HCT116 (cell line): Measurements from ENCODE around the gene SMYD4. TPM values are rescaled to one million over a fixed set of nuclear protein-coding genes. Genes with fewer than 3 reads are reported as not detected.

Experiments used
- ATAC-seq: fragments of 200-7000 bp; cut with Tn5 transposase; 2 replicates; pipeline ENCODE4 v1.9.1; 2020; ENCODE audit warnings: mild to moderate bottlenecking, moderate library complexity
- BruUV-seq: library from RNA; stranded (reverse); fragments of 400-500 nt; replicated peaks from 2 replicates; lab custom pipeline; 2021; lab: Mats Ljungman, UMichigan
- CTCF ChIA-PET: fragments of 300-600 bp; sonication (Branson Sonifier 250); formaldehyde crosslinking; loops from one replicate; lab custom pipeline; 2021; ENCODE audit warnings: antibody characterized with exemption; lab: Charles Lee
- POLR2A ChIA-PET: fragments of 300-600, 350-600 bp; sonication (Branson Sonifier 250); formaldehyde crosslinking; loops from one replicate; lab custom pipeline; 2021; ENCODE audit warnings: antibody characterized with exemption; lab: Charles Lee
- RAD21 ChIA-PET, 2 experiments: fragments of 300-600 bp; sonication (Branson Sonifier 250); formaldehyde crosslinking; loops; one replicate each; lab custom pipeline; 2023; ENCODE audit warnings: low total read pairs in 2 of 2; ENCODE audit not compliant: uncharacterized antibody in 2 of 2, unreplicated experiment in 2 of 2, low non-redundant PET in 1 of 2; lab: Charles Lee
- DNase-seq: peaks from one replicate; pipeline ENCODE4 v3.0.0-alpha.2; 2010; ENCODE audit warnings: low read depth, low spot score
- H2AFZ ChIP-seq: fragments of 200-600 bp; shearing (Covaris generic), sonication (generic); 2 replicates; pipeline ENCODE4 v1.6.1; 2017; ENCODE audit warnings: low read depth, mixed run types, mixed read lengths, antibody characterized with exemption, low read length; ENCODE audit not compliant: poor library complexity, severe bottlenecking
- H3K27ac ChIP-seq: 2 replicates; pipeline ENCODE4 v1.5.1; 2012; ENCODE audit warnings: low read depth, low read length
- H3K27me3 ChIP-seq: fragments of 200-600 bp; sonication (generic); 2 replicates; pipeline ENCODE4 v1.6.1; 2016; ENCODE audit warnings: mixed run types, low read length, mixed read lengths; ENCODE audit not compliant: insufficient read depth
- H3K36me3 ChIP-seq, 2 experiments: fragments of 200-500 bp in 1 of 2; fragments of 200-600 bp in 1 of 2; sonication (Bioruptor generic) in 1 of 2; sonication (generic) in 1 of 2; 2 replicates each; pipeline versions ENCODE4 v1.5.1 to v1.6.1; 2014 to 2016; ENCODE audit warnings: low read length in 2 of 2, inconsistent platforms in 1 of 2, mixed read lengths in 1 of 2, mixed run types in 1 of 2; ENCODE audit not compliant: insufficient read depth in 2 of 2, control insufficient read depth in 1 of 2
- H3K4me1 ChIP-seq, 2 experiments: fragments of 200-600 bp in 1 of 2; sonication (generic) in 1 of 2; 2 replicates each; pipeline versions ENCODE4 v1.5.1 to v1.6.1; 2012 to 2017; ENCODE audit warnings: low read length in 2 of 2, inconsistent platforms in 1 of 2, mild to moderate bottlenecking in 1 of 2, mixed read lengths in 1 of 2, mixed run types in 1 of 2, moderate library complexity in 1 of 2; ENCODE audit not compliant: insufficient read depth in 2 of 2, control insufficient read depth in 1 of 2
- H3K4me2 ChIP-seq: fragments of 200-600 bp; sonication (generic); 2 replicates; pipeline ENCODE4 v1.6.1; 2017; ENCODE audit warnings: mixed run types, low read length, mixed read lengths
- H3K4me3 ChIP-seq, 2 experiments: fragments of 200-600 bp in 1 of 2; sonication (generic) in 1 of 2; replicated peaks in 1 of 2; 2 replicates each; pipeline ENCODE4 v1.5.1; 2011 to 2016; ENCODE audit warnings: low read length in 2 of 2, control low read depth in 1 of 2, low read depth in 1 of 2, mild to moderate bottlenecking in 1 of 2, mixed read lengths in 1 of 2, mixed run types in 1 of 2
- H3K79me2 ChIP-seq: fragments of 200-600 bp; sonication (generic); 2 replicates; pipeline ENCODE4 v1.6.1; 2017; ENCODE audit warnings: mild to moderate bottlenecking, mixed run types, low read length, moderate library complexity, mixed read lengths; ENCODE audit not compliant: insufficient read depth
- H3K9ac ChIP-seq: fragments of 200-600 bp; sonication (generic); 2 replicates; pipeline ENCODE4 v1.6.1; 2016; ENCODE audit warnings: low read length, mixed read lengths
- H3K9me2 ChIP-seq: fragments of 200-600 bp; sonication (generic), shearing (Covaris generic); 2 replicates; pipeline ENCODE4 v1.6.1; 2017; ENCODE audit warnings: mixed run types, mild to moderate bottlenecking, moderate library complexity; ENCODE audit not compliant: insufficient read depth
- H3K9me3 ChIP-seq, 2 experiments: fragments of 200-500 bp in 1 of 2; fragments of 200-600 bp in 1 of 2; sonication (Bioruptor generic) in 1 of 2; sonication (generic) in 1 of 2; 2 replicates each; pipeline ENCODE4 v1.6.1; 2014 to 2017; ENCODE audit warnings: low read length in 2 of 2, mixed read lengths in 2 of 2, inconsistent platforms in 1 of 2, low read depth in 1 of 2, mild to moderate bottlenecking in 1 of 2, mixed run types in 1 of 2, moderate library complexity in 1 of 2; ENCODE audit not compliant: control insufficient read depth in 1 of 2, insufficient read depth in 1 of 2
- H4K20me1 ChIP-seq: fragments of 200-600 bp; sonication (generic), shearing (Covaris generic); 2 replicates; pipeline ENCODE4 v1.6.1; 2017; ENCODE audit warnings: mixed run types, mild to moderate bottlenecking, moderate library complexity; ENCODE audit not compliant: insufficient read depth
- CEBPB ChIP-seq: IDR thresholded peaks from 2 replicates; pipeline ENCODE4 v1.6.1; 2012; ENCODE audit warnings: low read depth
- CTCF ChIP-seq, 3 experiments: fragments of 200-600 bp in 1 of 3; sonication (generic) in 1 of 3; IDR thresholded peaks in 2 of 3; conservative IDR thresholded peaks in 1 of 3; 2 replicates each; pipeline ENCODE4 v1.5.1; 2012 to 2017; ENCODE audit warnings: low read depth in 2 of 3, low read length in 2 of 3, antibody characterized with exemption in 1 of 3, borderline replicate concordance in 1 of 3, control low read depth in 1 of 3, mild to moderate bottlenecking in 1 of 3, mixed read lengths in 1 of 3, mixed run types in 1 of 3, moderate library complexity in 1 of 3; ENCODE audit not compliant: insufficient read depth in 1 of 3
- FOSL1 ChIP-seq: IDR thresholded peaks from 2 replicates; pipeline ENCODE4 v1.6.1; 2012; ENCODE audit warnings: low read depth
- REST ChIP-seq: IDR thresholded peaks from 2 replicates; pipeline ENCODE4 v1.6.1; 2012; ENCODE audit warnings: low read depth
- SIN3A ChIP-seq: IDR thresholded peaks from 2 replicates; pipeline ENCODE4 v1.6.1; 2012; ENCODE audit warnings: low read depth
- SP1 ChIP-seq: IDR thresholded peaks from 2 replicates; pipeline ENCODE4 v1.6.1; 2012; ENCODE audit warnings: low read depth
- SRF ChIP-seq: IDR thresholded peaks from 2 replicates; pipeline ENCODE4 v1.6.1; 2012; ENCODE audit warnings: low read depth
- YY1 ChIP-seq: IDR thresholded peaks from 2 replicates; pipeline ENCODE4 v1.6.1; 2011; ENCODE audit warnings: low read length, low read depth, moderate library complexity, mild to moderate bottlenecking; ENCODE audit not compliant: insufficient replicate concordance; ENCODE audit errors: extremely low read depth
- ZNF274 ChIP-seq: fragments of 200-500 bp; sonication (Bioruptor generic); IDR thresholded peaks from 2 replicates; pipeline ENCODE4 v1.6.1; 2014; ENCODE audit warnings: mild to moderate bottlenecking, low read depth, low read length, inconsistent platforms
- intact Hi-C: fragments of 100-400 bp; cut with micrococcal nuclease; formaldehyde crosslinking; loops from 2 replicates; pipeline ENCODE4 v1.10.0; 2022
- total RNA-seq: library from RNA; stranded (reverse); gene quantifications from one replicate; pipeline ENCODE4 v1.2.1, GENCODE V29; 2021; ENCODE audit not compliant: unreplicated experiment

SMYD4 gene
- total RNA-seq, 1 experiment from 2014 or later: 16.9 TPM

GRCh38 chr17:1870592-1870991 lies 40.9 kb upstream of the SMYD4 start:
- H3K4me1 ChIP-seq: no peaks in the 10 kb centered on the region
- TF ChIP-seq YY1 (no peak), CTCF (IDR thresholded peaks at IDR 0.05 in 2 of 3, conservative IDR thresholded peaks at IDR 0.05 in 1 of 3; ENCODE audit: borderline replicate concordance in 1 of 3, insufficient read depth in 1 of 3, low read depth in 2 of 3, low read length in 2 of 3) (no peak), REST (no peak), ZNF274 (no peak), CEBPB (no peak), SP1 (no peak), SIN3A (no peak), SRF (no peak), FOSL1 (no peak)
- TF ChIP-seq, all 23 proteins: peak for 0
- no peak overlapping the region for H3K9ac ChIP-seq
- peaks cover 34% of the 10 kb centered on the region for H3K79me2 ChIP-seq
- no peak overlapping the region for H3K4me2 ChIP-seq
- ChIA-PET POLR2A (no interaction called here), CTCF (no interaction called here), RAD21 (no interaction called here)
- ATAC-seq: no peak
- H4K20me1 ChIP-seq: no peaks in the 10 kb centered on the region
- no peak overlapping the region for H3K27ac ChIP-seq
- no peaks in the 10 kb centered on the region for H3K9me3 ChIP-seq
- H2AFZ ChIP-seq: no peak overlapping the region
- intact Hi-C loops: no loop called here
- peaks cover 18 to 44% of the 10 kb centered on the region in 2 experiments; a peak in 3 of 4 replicates for H3K36me3 ChIP-seq
- H3K27me3 ChIP-seq: no peaks in the 10 kb centered on the region
- DNase-seq: no peak
- no peak overlapping the region for H3K4me3 ChIP-seq
- H3K9me2 ChIP-seq: no peaks in the 10 kb centered on the region
- BruUV-seq: no TSS peak
